Measurements from ENCODE around the gene RXFP2. TPM values are rescaled to one million over a fixed set of nuclear protein-coding genes. Genes with fewer than 3 reads are reported as not detected.
A peak's percentile ranks its signal among the peaks of the same experiment; 100 is the strongest.

The RXFP2 gene
- total and polyA plus RNA-seq, 12 donors: 0.01 TPM; not detected in 11

DNA sequence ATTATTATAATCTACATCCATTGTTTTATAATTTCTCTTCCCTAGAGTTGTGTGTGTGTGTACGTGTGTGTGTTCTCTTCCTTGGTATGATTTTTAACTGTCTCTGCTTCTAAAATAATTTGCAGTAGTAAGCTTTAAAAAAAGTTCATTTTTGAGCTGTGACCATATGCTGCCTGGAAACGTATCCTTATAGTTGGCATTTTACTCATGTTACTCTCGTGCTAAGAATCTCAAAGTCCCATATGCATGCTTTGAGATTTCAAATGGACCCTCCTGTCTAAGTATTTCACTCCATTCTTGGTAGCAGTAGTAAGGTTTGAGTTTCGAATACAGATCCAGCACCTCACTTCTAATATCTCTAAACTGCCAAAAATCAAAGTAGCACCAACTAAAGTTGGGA, 109.9 kb downstream of the RXFP2 start:
- Histone ChIP-seq H3K9me3 (no peaks in the 10 kb centered on the region), H3K27me3 (peaks cover 0 to under 1% (median 0%) of the 10 kb centered on the region in 7 donors), H3K4me3 (peak overlapping the region in 5 of 10 donors; percentile 73 to 92 (median 82)), H3K27ac (peak overlapping the region in 9 of 10 donors; percentile 21 to 90 (median 88)), H3K4me1 (peaks cover 0 to 60% (median 33%) of the 10 kb centered on the region in 9 donors), H3K36me3 (no peaks in the 10 kb centered on the region)
- no peak for DNase-seq
- 55% methylated on average over 4 of the region's 4 CpGs for WGBS, 2 donors
- TF ChIP-seq, protein P1, sequence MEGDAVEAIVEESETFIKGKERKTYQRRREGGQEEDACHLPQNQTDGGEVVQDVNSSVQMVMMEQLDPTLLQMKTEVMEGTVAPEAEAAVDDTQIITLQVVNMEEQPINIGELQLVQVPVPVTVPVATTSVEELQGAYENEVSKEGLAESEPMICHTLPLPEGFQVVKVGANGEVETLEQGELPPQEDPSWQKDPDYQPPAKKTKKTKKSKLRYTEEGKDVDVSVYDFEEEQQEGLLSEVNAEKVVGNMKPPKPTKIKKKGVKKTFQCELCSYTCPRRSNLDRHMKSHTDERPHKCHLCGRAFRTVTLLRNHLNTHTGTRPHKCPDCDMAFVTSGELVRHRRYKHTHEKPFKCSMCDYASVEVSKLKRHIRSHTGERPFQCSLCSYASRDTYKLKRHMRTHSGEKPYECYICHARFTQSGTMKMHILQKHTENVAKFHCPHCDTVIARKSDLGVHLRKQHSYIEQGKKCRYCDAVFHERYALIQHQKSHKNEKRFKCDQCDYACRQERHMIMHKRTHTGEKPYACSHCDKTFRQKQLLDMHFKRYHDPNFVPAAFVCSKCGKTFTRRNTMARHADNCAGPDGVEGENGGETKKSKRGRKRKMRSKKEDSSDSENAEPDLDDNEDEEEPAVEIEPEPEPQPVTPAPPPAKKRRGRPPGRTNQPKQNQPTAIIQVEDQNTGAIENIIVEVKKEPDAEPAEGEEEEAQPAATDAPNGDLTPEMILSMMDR (IDR thresholded peaks at IDR 0.05): no peak
- intact Hi-C loops (cut with DNase I): loop anchor here in 7 of 10 donors (5.0 to 10.0 kb wide), 6 partner anchors 33 to 156 kb away; no protein-coding TSS in a partner anchor
- no peak for ATAC-seq

DNA sequence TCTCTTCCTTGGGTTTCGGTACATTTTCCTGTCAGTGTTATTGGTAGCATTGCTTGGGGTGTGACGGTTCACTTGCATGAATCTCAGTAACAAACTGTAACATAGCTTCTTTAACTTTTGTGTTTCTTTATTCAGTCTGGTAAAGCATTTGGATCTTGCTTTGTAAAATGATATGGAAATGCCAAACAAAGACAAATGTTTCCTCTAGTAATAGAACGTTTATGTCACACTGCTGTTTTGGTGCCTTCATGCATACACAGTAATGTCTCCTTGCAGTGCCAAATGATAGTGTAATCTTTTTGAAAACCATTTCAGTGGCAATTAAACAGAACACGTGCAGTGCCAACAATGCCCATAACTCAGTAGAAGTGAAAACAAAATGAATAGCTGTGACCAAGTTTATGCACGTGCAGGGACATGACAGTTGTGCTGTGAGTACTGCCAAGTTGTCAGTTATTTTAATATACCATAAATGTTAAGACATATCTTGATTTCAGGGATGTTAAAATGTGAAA, 110.8 kb downstream of the RXFP2 start:
- H3K27ac ChIP-seq: peak overlapping the region in 9 of 10 donors; percentile 21 to 90 (median 88)
- H3K27me3 ChIP-seq: no peaks in the 10 kb centered on the region
- peak in 3 of 8 donors; percentile 10 to 24 (median 23) for ATAC-seq
- no peak for DNase-seq
- intact Hi-C loops (cut with DNase I): no loop called here
- H3K9me3 ChIP-seq: no peaks in the 10 kb centered on the region
- TF ChIP-seq, protein P1 (IDR thresholded peaks at IDR 0.05): no peak
- 25 to 41% methylated on average over 5 of the region's 5 CpGs for WGBS, 2 donors
- no peaks in the 10 kb centered on the region for H3K36me3 ChIP-seq
- peaks cover 0 to 62% (median 33%) of the 10 kb centered on the region in 9 donors for H3K4me1 ChIP-seq
- H3K4me3 ChIP-seq: peak overlapping the region in 6 of 10 donors; percentile 14 to 92 (median 79)

DNA sequence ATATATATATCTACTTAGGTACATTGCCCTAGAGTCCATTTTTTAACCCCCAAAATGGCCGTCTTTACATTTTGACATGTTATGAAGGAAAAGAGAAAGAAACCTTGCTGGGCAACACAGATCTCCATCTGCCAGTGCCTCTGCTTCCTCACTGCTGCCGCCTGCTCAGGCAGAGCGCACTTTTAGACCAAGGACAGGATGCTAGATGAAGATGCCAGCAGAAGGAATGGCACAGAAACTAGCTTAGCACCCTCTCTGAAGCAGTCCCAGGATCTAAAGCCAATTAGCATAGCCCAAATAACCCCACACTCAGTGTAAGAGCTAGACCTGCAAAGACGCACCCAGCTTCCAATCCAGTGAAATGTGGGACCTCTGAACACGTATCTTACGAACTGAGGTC, 111.9 kb downstream of the RXFP2 start:
- intact Hi-C loops (cut with DNase I): no loop called here
- no peak for DNase-seq
- WGBS, 2 donors: 94 to 95% methylated on average over 6 of the region's 6 CpGs
- no peak for ATAC-seq
- TF ChIP-seq, protein P1 (IDR thresholded peaks at IDR 0.05): no peak
- Histone ChIP-seq H3K9me3 (no peaks in the 10 kb centered on the region), H3K4me3 (no peak overlapping the region), H3K36me3 (no peaks in the 10 kb centered on the region), H3K27ac (peak overlapping the region in 5 of 10 donors; percentile 23 to 90 (median 90)), H3K4me1 (peaks cover 0 to 52% (median 27%) of the 10 kb centered on the region in 9 donors), H3K27me3 (no peaks in the 10 kb centered on the region)

Data from heart right ventricle (tissue), 16 donors.